Type B pancreatic cell (in vitro differentiated cells): ENCODE results near the gene ADCY2. TPM values are rescaled to one million over a fixed set of nuclear protein-coding genes. Genes with fewer than 3 reads are reported as not detected.

Experiments used
- DNase-seq: peaks from one replicate; pipeline ENCODE4 v3.0.0; 2021; ENCODE audit warnings: mixed read lengths; ENCODE audit not compliant: unreplicated experiment; ENCODE audit errors: extremely low spot score
- H3K27ac Mint-ChIP-seq: 2 replicates; pipeline ENCODE4 v1.8.0; 2021; ENCODE audit warnings: mild to moderate bottlenecking, mixed read lengths
- H3K27me3 Mint-ChIP-seq: 2 replicates; pipeline ENCODE4 v1.8.0; 2021; ENCODE audit warnings: mixed read lengths
- H3K36me3 Mint-ChIP-seq: 2 replicates; pipeline ENCODE4 v1.8.0; 2021; ENCODE audit warnings: mixed read lengths
- H3K4me1 Mint-ChIP-seq: one replicate; pipeline ENCODE4 v1.8.0; 2021; ENCODE audit warnings: mixed read lengths; ENCODE audit not compliant: unreplicated experiment
- H3K4me3 Mint-ChIP-seq: 2 replicates; pipeline ENCODE4 v1.8.0; 2021; ENCODE audit warnings: mild to moderate bottlenecking, mixed read lengths
- H3K9me3 Mint-ChIP-seq: 2 replicates; pipeline ENCODE4 v1.8.0; 2021; ENCODE audit warnings: mixed read lengths
- CTCF ChIP-seq: fragments of 200-600 bp; sonication (generic); conservative IDR thresholded peaks from 2 replicates; pipeline ENCODE4 v1.5.0; 2021; ENCODE audit warnings: antibody characterized with exemption, mild to moderate bottlenecking
- total RNA-seq: library from RNA; stranded (reverse); gene quantifications from 2 replicates; pipeline ENCODE4 v1.2.1, GENCODE V29; 2021; ENCODE audit warnings: low replicate concordance

The ADCY2 gene
- total RNA-seq, 1 donor from 2014 or later, result 79.7 TPM

GRCh38 chr5:7815892-7816534, 420.1 kb downstream of the ADCY2 start:
- DNase-seq, result peak; percentile 80
- Mint-ChIP-seq H3K4me3 (no peak overlapping the region), H3K4me1 (peaks cover 9% of the 10 kb centered on the region), H3K27me3 (peaks cover 19% of the 10 kb centered on the region), H3K9me3 (no peaks in the 10 kb centered on the region), H3K36me3 (peaks cover 3% of the 10 kb centered on the region), H3K27ac (no peak overlapping the region)
- TF ChIP-seq CTCF, result peak; percentile 90

GRCh38 chr5:7816535-7816901, 420.6 kb downstream of the ADCY2 start:
- peak; percentile 3 for TF ChIP-seq CTCF
- H3K9me3 Mint-ChIP-seq, result no peaks in the 10 kb centered on the region
- peaks cover 3% of the 10 kb centered on the region for H3K36me3 Mint-ChIP-seq
- DNase-seq, result no peak
- peaks cover 9% of the 10 kb centered on the region for H3K4me1 Mint-ChIP-seq
- H3K27ac Mint-ChIP-seq, result no peak overlapping the region
- H3K4me3 Mint-ChIP-seq, result no peak overlapping the region
- H3K27me3 Mint-ChIP-seq, result peaks cover 19% of the 10 kb centered on the region

- Mint-ChIP-seq H3K9me3 (no peaks in the 10 kb centered on the region), H3K27ac (no peak overlapping the region)
- TF ChIP-seq CTCF, result no peak
Observed at GRCh38 chr5:7822449-7822848, 426.5 kb downstream of the ADCY2 start.

GRCh38 chr5:7823594-7823993, 427.7 kb downstream of the ADCY2 start:
- H3K9me3 Mint-ChIP-seq, result no peaks in the 10 kb centered on the region
- no peak for DNase-seq
- peaks cover 5% of the 10 kb centered on the region for H3K27me3 Mint-ChIP-seq
- no peak overlapping the region for H3K4me3 Mint-ChIP-seq
- no peaks in the 10 kb centered on the region for H3K4me1 Mint-ChIP-seq
- no peak for TF ChIP-seq CTCF
- H3K27ac Mint-ChIP-seq, result no peak overlapping the region
- peaks cover 3% of the 10 kb centered on the region for H3K36me3 Mint-ChIP-seq

More at GRCh38 chr5:7822449-7822848, 426.5 kb downstream of the ADCY2 start:
- peaks cover 5% of the 10 kb centered on the region for H3K27me3 Mint-ChIP-seq
- H3K4me3 Mint-ChIP-seq, result no peak overlapping the region
- no peaks in the 10 kb centered on the region for H3K4me1 Mint-ChIP-seq
- DNase-seq, result no peak
- peaks cover 3% of the 10 kb centered on the region for H3K36me3 Mint-ChIP-seq

- H3K4me3 Mint-ChIP-seq, result no peak overlapping the region
Observed at GRCh38 chr5:7824995-7825394, 429.1 kb downstream of the ADCY2 start.

More at GRCh38 chr5:7824995-7825394, 429.1 kb downstream of the ADCY2 start:
- Mint-ChIP-seq H3K36me3 (no peaks in the 10 kb centered on the region), H3K27ac (no peak overlapping the region), H3K27me3 (no peaks in the 10 kb centered on the region), H3K9me3 (no peaks in the 10 kb centered on the region), H3K4me1 (no peaks in the 10 kb centered on the region)
- DNase-seq, result no peak
- TF ChIP-seq CTCF, result no peak
